Skeletal muscle satellite cell (primary cell): ENCODE data around the gene SMIM33.

Experiments
- H3K27me3 ChIP-seq: 2 replicates; pipeline ENCODE4 v1.7.0; 2013; ENCODE audit warnings: low read length; ENCODE audit not compliant: control insufficient read depth, insufficient read depth
- H3K36me3 ChIP-seq: 2 replicates; pipeline ENCODE4 v1.7.0; 2013; ENCODE audit warnings: mild to moderate bottlenecking, control low read depth, low read length; ENCODE audit not compliant: insufficient read depth
- H3K4me1 ChIP-seq: 2 replicates; pipeline ENCODE4 v1.7.0; 2013; ENCODE audit warnings: low read length; ENCODE audit not compliant: control insufficient read depth, insufficient read depth
- H3K4me2 ChIP-seq: 2 replicates; pipeline ENCODE4 v1.7.0; 2013; ENCODE audit warnings: mild to moderate bottlenecking, low read length
- H3K4me3 ChIP-seq: 2 replicates; pipeline ENCODE4 v1.7.0; 2013; ENCODE audit warnings: low read length
- H3K9ac ChIP-seq: 2 replicates; pipeline ENCODE4 v1.7.0; 2013; ENCODE audit warnings: mild to moderate bottlenecking, low read depth, low read length, moderate library complexity
- H3K9me3 ChIP-seq: replicated peaks from 2 replicates; pipeline ENCODE4 v1.7.0; 2013; ENCODE audit warnings: mild to moderate bottlenecking, control low read depth, low read length

SMIM33 gene

GRCh38 chr5:139445325-139446170 lies 25.3 kb upstream of the SMIM33 start:
- no peaks in the 10 kb centered on the region for H3K9me3 ChIP-seq
- no peak overlapping the region for H3K4me2 ChIP-seq
- no peak overlapping the region for H3K4me3 ChIP-seq
- no peak overlapping the region for H3K9ac ChIP-seq
- peaks cover 21% of the 10 kb centered on the region for H3K4me1 ChIP-seq
- no peaks in the 10 kb centered on the region for H3K27me3 ChIP-seq
- no peaks in the 10 kb centered on the region for H3K36me3 ChIP-seq

DNA sequence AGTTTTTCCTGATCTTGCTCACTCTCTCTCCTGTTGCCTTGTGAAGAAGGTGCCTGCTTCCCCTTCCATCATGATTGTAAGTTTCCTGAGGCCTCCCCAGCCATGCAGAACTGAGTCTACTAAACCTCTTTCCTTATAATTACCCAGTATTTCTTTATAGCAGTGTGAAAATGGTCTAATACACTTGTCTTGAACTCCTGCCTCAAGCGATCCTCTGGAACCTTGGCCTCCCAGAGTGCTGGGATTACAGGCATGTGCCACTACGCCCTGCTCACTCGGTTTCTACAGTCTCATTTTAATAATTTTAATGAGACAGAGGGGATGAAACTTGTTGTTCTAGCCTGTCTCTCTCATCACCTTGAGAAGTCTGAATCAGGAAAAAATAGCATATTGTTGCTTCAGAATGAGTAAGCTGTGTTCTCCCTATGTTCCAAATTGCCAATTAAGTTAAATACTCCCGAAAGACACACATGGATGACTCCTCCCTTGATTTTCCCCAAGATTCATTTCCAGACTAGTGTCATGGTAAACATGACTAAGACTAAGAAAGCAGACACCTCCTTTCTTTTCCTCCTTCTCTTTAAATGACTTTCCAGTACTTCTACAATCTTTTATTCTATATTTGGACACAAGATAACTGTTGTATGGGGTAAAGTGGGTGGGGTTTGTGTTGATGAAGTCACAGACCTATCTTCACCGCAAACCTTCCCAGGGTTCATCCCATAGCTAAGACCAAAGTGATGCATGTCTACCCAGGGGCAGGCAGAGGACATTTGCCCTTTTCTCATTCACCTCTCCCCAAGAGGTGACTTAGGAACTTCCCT lies 23.6 kb upstream of the SMIM33 start:
- Histone ChIP-seq H3K4me2 (no peak overlapping the region), H3K4me3 (no peak overlapping the region), H3K9ac (no peak overlapping the region), H3K9me3 (no peaks in the 10 kb centered on the region), H3K4me1 (peaks cover 21% of the 10 kb centered on the region), H3K27me3 (no peaks in the 10 kb centered on the region), H3K36me3 (no peaks in the 10 kb centered on the region)

- Histone ChIP-seq H3K36me3 (no peaks in the 10 kb centered on the region), H3K4me2 (no peak overlapping the region), H3K4me3 (no peak overlapping the region), H3K9me3 (no peaks in the 10 kb centered on the region), H3K9ac (no peak overlapping the region), H3K27me3 (no peaks in the 10 kb centered on the region), H3K4me1 (no peaks in the 10 kb centered on the region)
Observed at GRCh38 chr5:139451176-139451575, 19.6 kb upstream of the SMIM33 start.

DNA sequence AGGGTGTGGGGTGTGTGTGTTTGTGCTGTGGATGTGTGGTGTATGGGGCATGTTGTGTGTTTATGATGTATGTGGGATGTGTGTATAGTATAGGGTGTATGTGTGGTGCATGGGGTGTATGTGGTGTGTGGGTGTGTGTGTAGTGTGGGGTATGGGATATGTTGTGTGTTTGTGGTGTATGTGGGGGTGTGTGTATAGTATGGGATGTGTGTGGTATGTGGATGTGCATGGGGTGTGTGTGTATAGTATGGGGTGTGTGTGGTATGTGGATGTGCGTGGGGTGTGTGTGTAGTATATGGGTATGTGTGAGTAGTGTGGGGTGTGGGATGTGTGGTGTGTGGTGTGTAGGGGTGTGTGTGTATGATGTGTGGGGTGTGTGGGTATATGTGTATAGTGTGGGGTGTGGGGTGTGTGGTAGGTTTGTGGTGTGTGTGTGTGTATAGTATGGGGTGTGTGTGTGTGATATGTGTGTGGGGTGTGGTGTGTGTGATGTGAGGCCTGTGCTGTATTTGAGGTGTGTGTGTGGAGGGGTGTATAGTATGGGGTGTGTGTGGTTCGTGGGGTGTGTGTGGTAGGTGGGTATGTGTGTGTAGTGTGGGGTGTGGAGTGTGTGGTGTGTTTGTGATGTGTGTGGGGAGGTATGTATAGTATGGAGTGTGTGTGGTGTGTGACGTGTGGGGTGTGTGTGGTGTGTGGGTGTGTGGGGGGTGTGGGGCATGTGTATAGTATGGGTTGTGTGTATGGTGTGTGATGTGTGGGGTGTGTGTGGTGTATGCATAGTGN lies 18.7 kb upstream of the SMIM33 start:
- Histone ChIP-seq H3K4me1 (no peaks in the 10 kb centered on the region), H3K36me3 (no peaks in the 10 kb centered on the region), H3K4me2 (no peak overlapping the region), H3K9me3 (no peaks in the 10 kb centered on the region), H3K27me3 (no peaks in the 10 kb centered on the region), H3K4me3 (no peak overlapping the region), H3K9ac (no peak overlapping the region)

GRCh38 chr5:139453683-139454567 lies 16.9 kb upstream of the SMIM33 start:
- Histone ChIP-seq H3K27me3 (no peaks in the 10 kb centered on the region), H3K9me3 (no peaks in the 10 kb centered on the region), H3K4me2 (no peak overlapping the region), H3K4me3 (no peak overlapping the region), H3K36me3 (no peaks in the 10 kb centered on the region), H3K9ac (no peak overlapping the region), H3K4me1 (peaks cover 6% of the 10 kb centered on the region)

GRCh38 chr5:139454568-139455290 lies 16.1 kb upstream of the SMIM33 start:
- no peaks in the 10 kb centered on the region for H3K36me3 ChIP-seq
- no peak overlapping the region for H3K4me2 ChIP-seq
- H3K4me3 ChIP-seq = no peak overlapping the region
- H3K9me3 ChIP-seq = no peaks in the 10 kb centered on the region
- no peaks in the 10 kb centered on the region for H3K27me3 ChIP-seq
- peaks cover 15% of the 10 kb centered on the region for H3K4me1 ChIP-seq
- no peak overlapping the region for H3K9ac ChIP-seq

DNA sequence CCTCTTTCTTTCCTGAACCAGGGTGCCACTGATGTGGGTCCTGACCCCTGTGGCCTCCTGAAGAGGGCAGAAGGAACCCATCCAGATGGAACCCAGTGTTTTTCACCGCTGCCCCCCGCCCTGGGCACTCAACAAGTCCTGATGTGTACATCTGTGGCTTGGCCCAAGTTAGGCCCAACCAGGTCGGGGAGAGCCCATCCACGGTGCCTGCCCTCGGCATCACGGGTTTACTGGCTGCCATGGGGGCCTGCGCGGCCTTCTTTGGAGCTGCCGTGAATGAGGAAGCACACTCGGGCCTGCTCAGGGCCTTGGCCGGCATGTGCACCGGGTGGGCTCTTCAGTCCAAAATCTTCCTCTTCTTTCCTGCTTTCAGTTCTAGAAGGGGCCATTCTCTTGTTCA lies 14.0 kb upstream of the SMIM33 start:
- Histone ChIP-seq H3K4me3 (no peak overlapping the region), H3K9ac (no peak overlapping the region), H3K9me3 (no peaks in the 10 kb centered on the region), H3K4me2 (no peak overlapping the region), H3K4me1 (peaks cover 25% of the 10 kb centered on the region), H3K27me3 (no peaks in the 10 kb centered on the region), H3K36me3 (no peaks in the 10 kb centered on the region)

DNA sequence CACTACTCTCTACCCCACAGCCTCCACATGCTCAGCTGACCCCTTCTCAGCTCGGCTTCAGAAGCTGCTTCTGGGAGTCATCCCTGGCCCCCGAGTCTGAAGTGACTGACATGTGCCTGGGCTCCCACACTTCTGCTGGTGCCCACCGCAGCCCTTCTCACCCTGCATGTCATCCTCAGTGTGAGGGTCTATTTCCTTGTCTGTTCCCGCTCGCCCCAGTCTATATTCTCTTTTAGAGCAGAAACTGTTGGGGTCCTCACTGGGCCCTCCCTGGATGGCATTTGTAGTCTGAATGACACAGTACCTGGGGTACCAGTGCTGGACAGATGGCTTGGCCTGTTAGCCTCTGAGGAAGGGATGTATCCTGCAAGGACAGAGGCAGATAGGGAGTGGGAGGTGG lies 13.6 kb upstream of the SMIM33 start:
- Histone ChIP-seq H3K27me3 (no peaks in the 10 kb centered on the region), H3K4me1 (peaks cover 30% of the 10 kb centered on the region), H3K4me2 (no peak overlapping the region), H3K9me3 (no peaks in the 10 kb centered on the region), H3K4me3 (no peak overlapping the region), H3K36me3 (no peaks in the 10 kb centered on the region), H3K9ac (no peak overlapping the region)

GRCh38 chr5:139457653-139458306 lies 13.0 kb upstream of the SMIM33 start:
- H3K36me3 ChIP-seq = no peaks in the 10 kb centered on the region
- peaks cover 35% of the 10 kb centered on the region for H3K4me1 ChIP-seq
- no peaks in the 10 kb centered on the region for H3K27me3 ChIP-seq
- no peak overlapping the region for H3K4me2 ChIP-seq
- H3K4me3 ChIP-seq = no peak overlapping the region
- no peak overlapping the region for H3K9ac ChIP-seq
- no peaks in the 10 kb centered on the region for H3K9me3 ChIP-seq
